Posterior vena cava (tissue), 2 donors: Measurements from ENCODE around the gene VARS2. TPM values are rescaled to one million over a fixed set of nuclear protein-coding genes. Genes with fewer than 3 reads are reported as not detected.
"Not testable (repeated sequence)": the region's sequence is repeated elsewhere in the genome, so short reads cannot be mapped to it uniquely, and the experiment has no call there.

Experiments
- DNase-seq: peaks from one replicate; pipeline ENCODE4 v3.0.0-alpha.2; 2020; ENCODE audit warnings: low spot score
- intact Hi-C, 2 donors: fragments of 100-400 bp; cut with DNase I; formaldehyde crosslinking; loops; one replicate each; pipeline versions ENCODE4 v1.14.1 to v1.14.2; 2022 to 2023
- long read RNA-seq, 2 donors: library from polyadenylated mRNA; unstranded; transcript quantifications; one replicate each; pipeline ENCODE4 v2.0.0, GENCODE V29; 2020 to 2021
- total RNA-seq, 2 donors: library from RNA; stranded (reverse); fragmentation: NEBNext Ultra II Directional; extraction: Animal tissue kit (Norgen Biotek cat#: 25700); gene quantifications; one replicate each; pipeline ENCODE4 v1.2.1, GENCODE V29; 2021
- donor health status: DM: yes; HTN: yes; CAD: no.
- donor health status: DM: yes; HTN: yes; CAD: no.

Gene VARS2
- total RNA-seq: 10 to 100 TPM; 13.8 to 17.8 TPM
- long read RNA-seq, donor 1, partial matches to known transcripts: 1 of 3 reads
- long read RNA-seq, donor 1, other reads (novel, unspliced or antisense): 2 of 3 reads
- long read RNA-seq, donor 2, partial matches to known transcripts: 3 of 7 reads
- long read RNA-seq, donor 2, other reads (novel, unspliced or antisense): 4 of 7 reads

DNA sequence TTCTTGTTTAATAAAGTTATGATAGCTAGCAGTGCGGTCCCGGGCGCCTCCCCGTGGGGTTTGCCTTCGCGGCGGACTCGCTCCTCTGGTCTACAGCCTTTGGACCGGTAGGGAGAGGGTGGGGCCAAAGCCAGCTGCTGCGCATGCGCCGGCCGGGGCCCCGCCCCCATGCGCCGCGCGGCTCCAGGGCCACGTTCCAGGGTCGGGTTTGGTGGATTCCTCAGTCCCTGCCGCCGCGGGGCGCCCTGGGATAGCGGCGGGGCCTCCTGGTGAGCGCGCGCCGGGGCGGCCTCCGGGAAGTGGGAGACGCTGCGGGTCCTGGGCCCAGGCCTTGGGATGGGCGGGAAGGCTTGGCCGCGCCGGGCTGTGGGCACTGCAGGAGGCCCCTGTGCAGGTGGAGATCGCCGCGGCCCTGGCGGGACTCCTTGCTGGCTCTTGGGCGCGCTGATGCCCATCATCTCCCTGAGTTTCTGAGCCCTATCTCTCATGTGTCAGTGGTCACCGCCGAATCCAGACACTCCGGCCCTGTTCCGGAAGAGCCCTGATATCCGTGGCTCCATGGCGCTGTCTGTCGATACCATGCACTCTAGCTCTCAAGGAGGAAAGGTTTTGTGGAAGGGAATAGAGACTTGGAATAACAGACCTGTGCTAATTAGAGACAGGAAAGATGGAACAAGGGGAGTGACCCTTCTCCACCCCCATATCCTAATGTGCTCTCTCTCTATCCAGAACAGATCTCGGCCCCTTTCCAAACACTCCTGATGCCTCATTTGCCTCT, at the start of gene VARS2:
TSS of gene VARS2 (plus strand) at position 163 of the 778 bp plus-strand sequence. CDS start at position 762, 599 bp downstream.
- DNase-seq: peak; percentile 96

GRCh38 chr6:30864325-30864724, 49.7 kb upstream of the VARS2 start:
- DNase-seq: no peak
- intact Hi-C loops: no loop called here

More for the DNA sequence above, at the start of gene VARS2:
- intact Hi-C loops: loop anchor here in 1 of 2 donors (5.0 kb wide), 1 partner anchor 158 kb away; no protein-coding TSS in a partner anchor

- intact Hi-C loops: not testable (repeated sequence)
Observed at GRCh38 chr6:30869241-30869749, 44.7 kb upstream of the VARS2 start.

DNA sequence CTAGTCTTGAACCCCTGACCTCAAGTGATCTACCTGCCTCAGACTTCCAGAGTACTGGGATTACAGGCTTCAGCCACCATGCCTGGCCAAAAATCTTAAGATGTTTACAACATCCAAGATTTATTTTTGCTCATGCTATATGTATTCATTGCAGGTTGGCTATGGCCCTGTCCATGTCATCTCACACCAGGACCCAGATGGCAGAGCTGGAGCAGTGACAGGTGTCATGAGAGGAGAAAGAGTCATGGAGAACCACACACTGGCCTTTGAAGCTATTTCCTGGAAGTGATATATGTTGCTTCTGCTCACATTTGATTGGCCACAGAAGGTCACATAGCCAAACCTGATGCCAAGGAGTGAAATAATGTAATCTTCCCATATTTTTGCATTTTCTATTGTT, 43.5 kb upstream of the VARS2 start:
- intact Hi-C loops: no loop called here
- no peak for DNase-seq

More at GRCh38 chr6:30869241-30869749, 44.7 kb upstream of the VARS2 start:
- DNase-seq: not testable (repeated sequence)

GRCh38 chr6:30871592-30872183, 42.4 kb upstream of the VARS2 start:
- intact Hi-C loops: no loop called here
- no peak for DNase-seq

- no peak for DNase-seq
- intact Hi-C loops: no loop called here
Observed at GRCh38 chr6:30873137-30873640, 40.8 kb upstream of the VARS2 start.

DNA sequence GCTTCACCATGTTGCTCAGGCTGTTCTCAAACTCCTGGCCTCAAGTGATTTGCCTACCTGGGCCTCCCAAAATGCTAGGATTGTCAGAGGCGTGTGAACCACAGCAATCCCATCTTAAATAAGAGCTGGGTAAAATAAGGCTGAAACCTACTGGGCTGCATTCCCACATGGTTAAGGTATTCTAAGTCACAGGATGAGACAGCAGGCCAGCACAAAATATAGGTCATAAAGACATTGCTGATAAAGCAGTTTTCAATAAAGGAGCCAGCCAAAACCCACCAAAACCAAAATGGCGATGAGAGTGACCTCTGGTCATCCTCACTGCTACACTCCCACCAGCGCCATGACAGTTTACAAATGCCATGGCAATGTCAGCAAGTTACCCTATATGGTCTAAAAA, 40.2 kb upstream of the VARS2 start:
- DNase-seq, intact Hi-C loops: not testable (repeated sequence)

DNA sequence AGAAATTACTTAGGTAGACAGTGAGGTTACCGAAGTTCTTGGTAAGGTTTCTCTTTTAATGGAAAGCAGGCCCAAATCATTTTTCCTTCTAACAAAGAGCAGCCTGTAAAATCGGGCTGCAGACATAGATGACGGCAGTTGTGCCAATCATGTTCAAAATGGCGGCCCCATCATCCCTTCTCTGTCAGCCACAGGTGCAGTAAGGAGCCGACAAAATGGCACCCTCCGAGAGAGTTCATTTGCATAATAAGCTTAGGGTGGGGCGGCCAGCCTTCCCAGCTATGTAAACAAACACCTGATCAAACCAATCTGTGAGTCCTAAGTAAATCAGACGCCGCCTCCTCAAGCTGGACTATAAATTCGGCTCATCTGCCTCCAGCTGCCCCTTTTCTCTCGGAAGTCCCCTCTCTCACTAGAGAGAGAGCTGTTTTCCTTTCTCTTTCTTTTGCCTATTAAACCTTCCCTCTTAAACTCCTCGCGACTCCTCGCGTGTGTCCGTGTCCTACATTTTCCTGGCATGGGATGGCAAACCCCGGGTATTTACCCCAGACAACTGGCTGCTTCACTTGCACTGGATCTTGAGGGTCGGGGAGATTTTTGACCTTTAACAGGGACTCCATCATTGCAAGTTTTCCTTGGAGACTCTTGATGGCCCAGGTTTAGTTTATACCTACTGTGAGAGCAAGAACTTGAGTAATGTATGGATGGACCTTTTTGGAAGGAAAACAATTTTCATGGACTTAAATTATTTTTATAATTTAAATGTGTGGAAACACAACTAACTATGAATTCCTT, 38.6 kb upstream of the VARS2 start:
- DNase-seq: no peak
- intact Hi-C loops: loop anchor here in 1 of 2 donors (5.0 kb wide), 1 partner anchor 48 kb away; no protein-coding TSS in a partner anchor

DNA sequence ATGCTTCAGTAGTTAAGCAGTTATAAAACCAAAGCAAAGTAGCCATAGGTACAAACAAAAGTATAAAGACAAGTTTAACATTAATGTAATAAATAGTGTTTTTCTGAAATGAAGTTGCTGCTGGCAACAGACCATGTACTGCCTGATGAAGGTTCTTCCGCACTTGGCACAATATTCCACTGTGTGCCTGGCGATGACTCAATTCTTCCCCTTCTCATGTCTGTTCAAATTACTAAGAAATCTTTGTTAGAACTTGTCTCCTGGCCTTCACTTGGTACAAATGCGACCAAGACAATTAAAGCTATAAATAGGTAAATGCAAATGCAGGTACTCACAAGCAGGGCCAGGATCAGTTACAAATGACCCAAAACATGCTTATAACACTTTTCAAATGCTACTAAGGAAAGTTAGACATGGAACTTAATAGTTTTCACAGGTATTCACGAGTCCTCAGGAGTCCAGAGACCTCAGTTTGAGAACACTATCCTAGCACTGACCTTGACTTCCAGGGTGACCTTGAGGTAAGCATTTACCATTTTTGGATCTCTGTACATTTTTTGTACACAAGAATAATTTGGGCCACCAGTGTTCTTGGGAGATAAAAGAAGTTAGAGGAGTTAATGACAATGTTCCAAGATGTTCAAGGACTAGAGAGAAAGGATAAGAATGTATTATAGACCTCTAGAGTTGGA, 37.9 kb upstream of the VARS2 start:
- DNase-seq: no peak
- intact Hi-C loops: loop anchor here in 1 of 2 donors (5.0 kb wide), 1 partner anchor 49 kb away; no protein-coding TSS in a partner anchor

DNA sequence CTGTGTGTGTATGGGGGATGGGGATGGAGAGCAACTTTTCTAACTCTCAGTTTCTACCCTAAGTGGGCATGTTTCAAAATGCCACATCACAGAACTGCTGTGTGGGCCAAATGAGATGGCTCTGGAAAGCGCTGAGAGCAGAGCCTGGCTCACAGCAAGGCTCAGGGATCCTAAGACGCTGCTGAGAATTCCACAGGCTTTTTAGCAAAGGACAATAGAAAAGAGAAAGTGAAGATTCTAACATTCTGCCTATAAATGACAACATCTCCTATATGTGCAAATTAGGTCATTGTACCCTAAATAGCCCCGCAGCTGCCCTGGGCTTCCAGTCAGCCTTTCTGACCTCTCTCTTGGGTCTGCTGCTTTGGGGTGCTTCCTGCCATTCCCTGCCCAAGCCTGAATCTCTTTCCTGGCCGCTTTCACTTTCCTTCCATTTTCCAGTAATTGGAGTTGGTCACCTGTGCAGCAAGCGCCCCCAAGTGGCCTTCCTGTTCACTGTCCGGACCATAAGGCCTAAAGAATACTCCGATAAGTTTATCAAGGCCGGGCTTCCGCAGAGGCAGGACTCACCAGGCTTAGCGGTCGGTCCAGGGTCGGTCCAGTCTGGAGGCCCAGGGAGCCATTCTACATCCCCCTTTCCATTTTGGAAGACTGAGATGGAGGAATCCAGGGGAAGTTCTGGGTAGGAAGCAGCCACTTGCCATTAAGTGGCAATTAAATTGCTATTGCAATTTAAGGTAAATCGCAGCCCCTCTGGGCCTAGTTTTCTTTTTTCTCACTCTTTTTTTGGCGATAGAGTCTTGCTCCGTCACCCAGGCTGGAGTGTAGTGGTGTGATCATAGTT, 36.4 kb upstream of the VARS2 start:
- DNase-seq: peak; percentile 95
- intact Hi-C loops: loop anchor here (2.0 to 5.0 kb wide), 2 partner anchors 49 to 50 kb away; no protein-coding TSS in a partner anchor

DNA sequence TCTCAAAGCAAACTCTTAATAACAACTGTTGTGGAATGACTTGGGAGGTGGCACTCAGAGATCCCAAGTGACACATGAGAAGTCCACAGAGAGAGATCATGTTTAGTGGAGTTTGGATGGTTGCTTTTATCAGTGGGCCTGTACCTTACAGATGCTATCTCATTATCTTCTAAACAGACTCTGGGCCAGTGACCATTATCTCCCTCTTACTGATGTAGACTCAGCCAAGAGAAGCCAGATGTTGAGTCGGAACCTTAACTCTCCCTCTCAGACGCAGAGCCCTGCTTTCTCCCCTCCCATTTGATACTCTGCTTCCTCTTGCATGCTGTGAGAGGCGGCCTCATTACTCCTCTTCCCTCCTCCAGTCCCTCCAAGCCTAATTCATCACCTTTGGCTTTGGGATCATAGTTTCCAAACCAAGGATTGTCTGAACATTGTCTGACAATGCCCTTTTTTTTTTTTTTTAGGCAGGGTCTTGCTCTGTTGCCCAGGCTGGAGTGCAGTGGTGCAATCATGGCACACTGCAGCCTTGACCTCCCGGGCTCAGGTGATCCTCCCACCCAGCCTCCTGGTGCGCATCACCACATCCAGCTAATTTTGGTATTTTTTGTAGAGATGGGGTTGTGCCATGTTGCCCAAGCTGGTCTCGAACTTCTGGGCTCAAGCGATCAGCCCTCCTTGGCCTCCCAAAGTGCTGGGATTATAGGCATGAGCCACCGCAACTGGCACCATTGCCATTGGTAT, 34.2 kb upstream of the VARS2 start:
- peak; percentile 64 for DNase-seq
- intact Hi-C loops: loop anchor here (2.0 to 5.0 kb wide), 3 partner anchors 51 to 153 kb away; no protein-coding TSS in a partner anchor

DNA sequence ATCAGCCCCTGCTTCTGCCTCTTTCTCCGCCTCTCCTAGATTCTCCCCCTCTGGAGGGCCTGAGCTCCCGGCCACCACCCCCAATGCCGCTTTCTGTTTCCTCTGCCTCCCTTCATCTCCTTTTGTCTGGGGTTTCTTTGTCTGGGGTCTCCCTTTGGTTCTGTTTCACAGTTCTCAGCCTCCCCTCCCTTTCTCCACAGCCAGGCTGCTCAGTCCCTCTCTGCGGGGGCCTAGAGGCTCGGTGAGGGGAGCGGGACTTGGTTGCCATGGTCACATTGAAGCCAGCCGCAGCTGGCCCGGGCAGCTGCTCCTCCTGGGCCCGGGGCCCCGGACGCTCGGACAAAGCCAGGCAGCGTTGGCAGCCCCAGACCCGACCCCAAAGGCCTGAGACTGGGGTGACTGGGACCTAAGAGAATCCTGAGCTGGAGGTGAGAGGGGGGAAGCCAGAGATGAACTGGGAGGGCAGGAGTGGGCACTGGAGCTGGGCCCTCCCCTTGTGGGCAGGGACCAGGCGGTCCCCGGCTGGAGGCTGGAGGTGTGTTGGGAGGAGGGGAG, 33.3 kb upstream of the VARS2 start:
- peak; percentile 77 for DNase-seq
- intact Hi-C loops: loop anchor here in 1 of 2 donors (5.0 kb wide), 1 partner anchor 153 kb away; no protein-coding TSS in a partner anchor

DNA sequence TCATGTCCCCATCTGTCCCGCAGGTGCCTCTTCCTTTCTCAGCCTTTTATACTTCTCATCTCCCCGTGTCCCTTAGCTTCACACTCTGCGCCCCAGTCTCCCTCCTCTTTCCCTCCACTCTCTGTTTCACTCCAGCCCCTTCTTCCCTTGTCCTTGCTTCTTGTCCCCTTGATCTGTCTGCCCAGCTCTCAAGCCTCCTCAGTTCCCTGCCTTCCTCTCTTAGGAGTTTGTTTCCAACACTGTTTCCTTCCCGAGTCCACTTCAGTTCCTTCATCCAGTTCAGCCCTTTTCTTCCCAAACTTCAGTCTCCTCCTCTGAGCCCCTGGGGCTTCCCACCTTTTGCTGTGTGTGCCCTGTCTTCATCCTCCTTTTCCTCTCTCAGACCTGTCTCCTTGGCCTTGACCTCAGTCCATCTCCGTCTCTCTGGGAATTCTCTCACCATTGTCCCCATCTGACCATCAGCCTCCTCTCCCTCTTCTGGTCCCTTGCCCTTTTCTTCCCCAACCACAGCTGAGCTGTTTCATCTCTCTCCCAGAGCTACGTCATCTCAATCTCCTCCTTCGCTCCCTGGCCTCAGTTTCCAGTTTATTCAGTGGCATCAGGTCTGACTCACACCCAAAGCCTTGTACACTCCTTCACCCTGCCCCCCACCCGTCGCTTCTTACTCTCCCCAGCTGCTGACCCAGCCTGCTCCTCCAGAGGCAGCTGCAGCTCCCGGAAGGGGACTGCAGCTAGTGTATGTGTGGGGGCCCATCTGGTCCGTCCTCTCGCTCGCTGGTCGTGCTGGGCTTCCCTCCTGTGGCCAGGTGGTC, 32.4 kb upstream of the VARS2 start:
- DNase-seq: peak; percentile 68
- intact Hi-C loops: loop anchor here in 1 of 2 donors (5.0 kb wide), 1 partner anchor 154 kb away; no protein-coding TSS in a partner anchor

DNA sequence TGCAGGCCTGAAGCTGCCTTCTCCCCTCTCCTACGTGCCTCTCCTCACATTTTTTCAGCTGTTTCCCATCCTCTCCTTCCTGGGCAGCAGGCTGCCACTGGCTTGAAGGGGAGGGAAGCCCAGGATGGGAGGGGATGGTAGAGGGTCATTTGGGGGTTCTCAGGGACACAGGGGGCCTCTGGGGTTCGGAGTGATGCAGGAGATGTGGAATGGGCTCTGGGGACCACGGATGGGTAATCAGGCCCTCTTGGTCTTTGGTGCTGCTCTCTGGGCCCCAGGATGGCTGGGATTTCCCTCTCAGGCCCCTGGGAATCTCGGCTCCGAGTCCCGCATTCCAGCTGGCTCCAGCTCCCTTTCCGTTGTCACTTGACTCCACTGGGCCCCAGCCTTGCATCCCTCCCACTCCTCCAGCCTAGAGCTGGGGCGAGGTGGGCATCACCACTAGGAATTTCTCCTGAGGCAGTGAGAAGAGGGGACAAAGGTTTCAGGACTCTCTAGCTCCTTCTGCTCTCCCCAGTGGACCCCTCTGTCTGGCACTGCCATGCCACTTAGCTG, 31.8 kb upstream of the VARS2 start:
- intact Hi-C loops: loop anchor here in 1 of 2 donors (5.0 kb wide), 1 partner anchor 155 kb away; no protein-coding TSS in a partner anchor
- DNase-seq: peak; percentile 77
